T-helper 1 cell (primary cell): ENCODE data around the gene PCED1B.
"Not testable (repeated sequence)": the region's sequence is repeated elsewhere in the genome, so short reads cannot be mapped to it uniquely, and the experiment has no call there.

Source experiments
- DNase-seq, 5 donors: peaks; one replicate each; pipeline ENCODE4 v3.0.0-alpha.2; 2012 to 2020
- total RNA-seq, 4 donors: gene quantifications; one replicate each; lab custom pipeline; 2026; lab: John Stamatoyannopoulos, UW

PCED1B gene
- total RNA-seq, result 30.6 to 50.7 (median 35.2) reads per million in 4 donors

GRCh38 chr12:47079468-47079980 lies at the start of gene PCED1B, which contains the start of gene AMIGO2:
TSS of gene PCED1B (plus strand) at chr12:47079621. CDS start at chr12:47235064, 155,443 bp downstream.
TSS of gene AMIGO2 (minus strand) at chr12:47079959. CDS start at chr12:47079002, 957 bp downstream.
- peak; percentile 26 to 78 (median 42) for DNase-seq

GRCh38 chr12:47029903-47030302 lies 49.5 kb upstream of the PCED1B start:
- no peak for DNase-seq

GRCh38 chr12:47032644-47033043 lies 46.8 kb upstream of the PCED1B start:
- DNase-seq, result peak in 2 of 5 donors; percentile 3 to 57

- no peak for DNase-seq
Measured at GRCh38 chr12:47033081-47033480, 46.3 kb upstream of the PCED1B start.

- no peak for DNase-seq
Measured at GRCh38 chr12:47033789-47034555, 45.4 kb upstream of the PCED1B start.

- DNase-seq, result no peak
Measured at GRCh38 chr12:47034661-47035060, 44.8 kb upstream of the PCED1B start.

GRCh38 chr12:47035484-47035883 lies 43.9 kb upstream of the PCED1B start:
- DNase-seq, result no peak

- DNase-seq, result no peak
Measured at GRCh38 chr12:47038270-47038748, 41.1 kb upstream of the PCED1B start.

GRCh38 chr12:47039079-47039478 lies 40.3 kb upstream of the PCED1B start:
- no peak for DNase-seq

- no peak for DNase-seq
Measured at GRCh38 chr12:47039756-47040155, 39.7 kb upstream of the PCED1B start.

- DNase-seq, result no peak
Measured at GRCh38 chr12:47041327-47041726, 38.1 kb upstream of the PCED1B start.

GRCh38 chr12:47048541-47048940 lies 30.9 kb upstream of the PCED1B start:
- no peak for DNase-seq

GRCh38 chr12:47051291-47051690 lies 28.1 kb upstream of the PCED1B start:
- DNase-seq, result not testable (repeated sequence)

- no peak for DNase-seq
Measured at GRCh38 chr12:47052274-47052673, 27.1 kb upstream of the PCED1B start.

GRCh38 chr12:47053961-47054360 lies 25.5 kb upstream of the PCED1B start:
- no peak for DNase-seq

- no peak for DNase-seq
Measured at GRCh38 chr12:47054659-47055058, 24.8 kb upstream of the PCED1B start.

- DNase-seq, result not testable (repeated sequence)
Measured at GRCh38 chr12:47055856-47056255, 23.6 kb upstream of the PCED1B start.

- DNase-seq, result not testable (repeated sequence)
Measured at GRCh38 chr12:47056944-47057343, 22.5 kb upstream of the PCED1B start.

- not testable (repeated sequence) for DNase-seq
Measured at GRCh38 chr12:47058640-47059039, 20.8 kb upstream of the PCED1B start.

GRCh38 chr12:47065546-47065945 lies 13.9 kb upstream of the PCED1B start:
- no peak for DNase-seq

GRCh38 chr12:47066278-47067025 lies 13.0 kb upstream of the PCED1B start:
- DNase-seq, result peak in 1 of 5 donors; percentile 37

- DNase-seq, result no peak
Measured at GRCh38 chr12:47067176-47067575, 12.2 kb upstream of the PCED1B start.

- DNase-seq, result no peak
Measured at GRCh38 chr12:47067771-47068431, 11.5 kb upstream of the PCED1B start.
